HCT116 (cell line): Measurements from ENCODE around the gene SPATA25. TPM values are rescaled to one million over a fixed set of nuclear protein-coding genes. Genes with fewer than 3 reads are reported as not detected.

Experiments used
- ATAC-seq: fragments of 200-7000 bp; cut with Tn5 transposase; 2 replicates; pipeline ENCODE4 v1.9.1; 2020; ENCODE audit warnings: mild to moderate bottlenecking, moderate library complexity
- BruUV-seq: library from RNA; stranded (reverse); fragments of 400-500 nt; replicated peaks from 2 replicates; lab custom pipeline; 2021; lab: Mats Ljungman, UMichigan
- CTCF ChIA-PET: fragments of 300-600 bp; sonication (Branson Sonifier 250); formaldehyde crosslinking; loops from one replicate; lab custom pipeline; 2021; ENCODE audit warnings: antibody characterized with exemption; lab: Charles Lee
- POLR2A ChIA-PET: fragments of 300-600, 350-600 bp; sonication (Branson Sonifier 250); formaldehyde crosslinking; loops from one replicate; lab custom pipeline; 2021; ENCODE audit warnings: antibody characterized with exemption; lab: Charles Lee
- RAD21 ChIA-PET, 2 experiments: fragments of 300-600 bp; sonication (Branson Sonifier 250); formaldehyde crosslinking; loops; one replicate each; lab custom pipeline; 2023; ENCODE audit warnings: low total read pairs in 2 of 2; ENCODE audit not compliant: uncharacterized antibody in 2 of 2, unreplicated experiment in 2 of 2, low non-redundant PET in 1 of 2; lab: Charles Lee
- DNase-seq: peaks from one replicate; pipeline ENCODE4 v3.0.0-alpha.2; 2010; ENCODE audit warnings: low read depth, low spot score
- H2AFZ ChIP-seq: fragments of 200-600 bp; shearing (Covaris generic), sonication (generic); 2 replicates; pipeline ENCODE4 v1.6.1; 2017; ENCODE audit warnings: low read depth, mixed run types, mixed read lengths, antibody characterized with exemption, low read length; ENCODE audit not compliant: poor library complexity, severe bottlenecking
- H3K27ac ChIP-seq: 2 replicates; pipeline ENCODE4 v1.5.1; 2012; ENCODE audit warnings: low read depth, low read length
- H3K27me3 ChIP-seq: fragments of 200-600 bp; sonication (generic); 2 replicates; pipeline ENCODE4 v1.6.1; 2016; ENCODE audit warnings: mixed run types, low read length, mixed read lengths; ENCODE audit not compliant: insufficient read depth
- H3K36me3 ChIP-seq, 2 experiments: fragments of 200-500 bp in 1 of 2; fragments of 200-600 bp in 1 of 2; sonication (Bioruptor generic) in 1 of 2; sonication (generic) in 1 of 2; 2 replicates each; pipeline versions ENCODE4 v1.5.1 to v1.6.1; 2014 to 2016; ENCODE audit warnings: low read length in 2 of 2, inconsistent platforms in 1 of 2, mixed read lengths in 1 of 2, mixed run types in 1 of 2; ENCODE audit not compliant: insufficient read depth in 2 of 2, control insufficient read depth in 1 of 2
- H3K4me1 ChIP-seq, 2 experiments: fragments of 200-600 bp in 1 of 2; sonication (generic) in 1 of 2; 2 replicates each; pipeline versions ENCODE4 v1.5.1 to v1.6.1; 2012 to 2017; ENCODE audit warnings: low read length in 2 of 2, inconsistent platforms in 1 of 2, mild to moderate bottlenecking in 1 of 2, mixed read lengths in 1 of 2, mixed run types in 1 of 2, moderate library complexity in 1 of 2; ENCODE audit not compliant: insufficient read depth in 2 of 2, control insufficient read depth in 1 of 2
- H3K4me2 ChIP-seq: fragments of 200-600 bp; sonication (generic); 2 replicates; pipeline ENCODE4 v1.6.1; 2017; ENCODE audit warnings: mixed run types, low read length, mixed read lengths
- H3K4me3 ChIP-seq, 2 experiments: fragments of 200-600 bp in 1 of 2; sonication (generic) in 1 of 2; replicated peaks in 1 of 2; 2 replicates each; pipeline ENCODE4 v1.5.1; 2011 to 2016; ENCODE audit warnings: low read length in 2 of 2, control low read depth in 1 of 2, low read depth in 1 of 2, mild to moderate bottlenecking in 1 of 2, mixed read lengths in 1 of 2, mixed run types in 1 of 2
- H3K79me2 ChIP-seq: fragments of 200-600 bp; sonication (generic); 2 replicates; pipeline ENCODE4 v1.6.1; 2017; ENCODE audit warnings: mild to moderate bottlenecking, mixed run types, low read length, moderate library complexity, mixed read lengths; ENCODE audit not compliant: insufficient read depth
- H3K9ac ChIP-seq: fragments of 200-600 bp; sonication (generic); 2 replicates; pipeline ENCODE4 v1.6.1; 2016; ENCODE audit warnings: low read length, mixed read lengths
- H3K9me2 ChIP-seq: fragments of 200-600 bp; sonication (generic), shearing (Covaris generic); 2 replicates; pipeline ENCODE4 v1.6.1; 2017; ENCODE audit warnings: mixed run types, mild to moderate bottlenecking, moderate library complexity; ENCODE audit not compliant: insufficient read depth
- H3K9me3 ChIP-seq, 2 experiments: fragments of 200-500 bp in 1 of 2; fragments of 200-600 bp in 1 of 2; sonication (Bioruptor generic) in 1 of 2; sonication (generic) in 1 of 2; 2 replicates each; pipeline ENCODE4 v1.6.1; 2014 to 2017; ENCODE audit warnings: low read length in 2 of 2, mixed read lengths in 2 of 2, inconsistent platforms in 1 of 2, low read depth in 1 of 2, mild to moderate bottlenecking in 1 of 2, mixed run types in 1 of 2, moderate library complexity in 1 of 2; ENCODE audit not compliant: control insufficient read depth in 1 of 2, insufficient read depth in 1 of 2
- H4K20me1 ChIP-seq: fragments of 200-600 bp; sonication (generic), shearing (Covaris generic); 2 replicates; pipeline ENCODE4 v1.6.1; 2017; ENCODE audit warnings: mixed run types, mild to moderate bottlenecking, moderate library complexity; ENCODE audit not compliant: insufficient read depth
- CEBPB ChIP-seq: IDR thresholded peaks from 2 replicates; pipeline ENCODE4 v1.6.1; 2012; ENCODE audit warnings: low read depth
- CTCF ChIP-seq, 3 experiments: fragments of 200-600 bp in 1 of 3; sonication (generic) in 1 of 3; IDR thresholded peaks in 2 of 3; conservative IDR thresholded peaks in 1 of 3; 2 replicates each; pipeline ENCODE4 v1.5.1; 2012 to 2017; ENCODE audit warnings: low read depth in 2 of 3, low read length in 2 of 3, antibody characterized with exemption in 1 of 3, borderline replicate concordance in 1 of 3, control low read depth in 1 of 3, mild to moderate bottlenecking in 1 of 3, mixed read lengths in 1 of 3, mixed run types in 1 of 3, moderate library complexity in 1 of 3; ENCODE audit not compliant: insufficient read depth in 1 of 3
- FOSL1 ChIP-seq: IDR thresholded peaks from 2 replicates; pipeline ENCODE4 v1.6.1; 2012; ENCODE audit warnings: low read depth
- JUND ChIP-seq: IDR thresholded peaks from 2 replicates; pipeline ENCODE4 v1.6.1; 2012
- MAX ChIP-seq: IDR thresholded peaks from 2 replicates; pipeline ENCODE4 v1.6.1; 2012
- POLR2A ChIP-seq: IDR thresholded peaks from 2 replicates; pipeline ENCODE4 v1.7.0; 2011; ENCODE audit warnings: borderline replicate concordance; ENCODE audit not compliant: insufficient read depth, insufficient read length; ENCODE audit errors: extremely low read depth
- SP1 ChIP-seq: IDR thresholded peaks from 2 replicates; pipeline ENCODE4 v1.6.1; 2012; ENCODE audit warnings: low read depth
- SRF ChIP-seq: IDR thresholded peaks from 2 replicates; pipeline ENCODE4 v1.6.1; 2012; ENCODE audit warnings: low read depth
- TCF7L2 ChIP-seq: IDR thresholded peaks from 2 replicates; pipeline ENCODE4 v1.7.0; 2011; ENCODE audit warnings: borderline replicate concordance, inconsistent platforms; ENCODE audit not compliant: insufficient read depth, insufficient read length; ENCODE audit errors: extremely low read depth
- ZBTB33 ChIP-seq: IDR thresholded peaks from 2 replicates; pipeline ENCODE4 v1.6.1; 2011; ENCODE audit warnings: mild to moderate bottlenecking, low read length, moderate library complexity; ENCODE audit not compliant: insufficient replicate concordance; ENCODE audit errors: extremely low read depth
- ZFX ChIP-seq: fragments of 450-650 bp; IDR thresholded peaks from 2 replicates; pipeline ENCODE4 v1.6.1; 2017
- intact Hi-C: fragments of 100-400 bp; cut with micrococcal nuclease; formaldehyde crosslinking; loops from 2 replicates; pipeline ENCODE4 v1.10.0; 2022
- total RNA-seq: library from RNA; stranded (reverse); gene quantifications from one replicate; pipeline ENCODE4 v1.2.1, GENCODE V29; 2021; ENCODE audit not compliant: unreplicated experiment

Gene SPATA25
- total RNA-seq, 1 experiment from 2014 or later, result 0.42 TPM

GRCh38 chr20:45841407-45842129 is 45.9 kb downstream of the SPATA25 start:
- Histone ChIP-seq H3K36me3 (no peaks in the 10 kb centered on the region; a peak in 1 of 4 replicates), H3K4me1 (no peaks in the 10 kb centered on the region), H3K79me2 (no peaks in the 10 kb centered on the region), H3K27me3 (no peaks in the 10 kb centered on the region), H2AFZ (no peak overlapping the region), H3K9me2 (no peaks in the 10 kb centered on the region), H3K9ac (no peak overlapping the region), H3K27ac (no peak overlapping the region), H4K20me1 (no peaks in the 10 kb centered on the region), H3K4me2 (no peak overlapping the region), H3K9me3 (no peaks in the 10 kb centered on the region), H3K4me3 (no peak overlapping the region)
- BruUV-seq, result no TSS peak
- ChIA-PET CTCF (no interaction called here), POLR2A (no interaction called here), RAD21 (no interaction called here)
- intact Hi-C loops, result no loop called here
- TF ChIP-seq SRF (no peak), CTCF (IDR thresholded peaks at IDR 0.05 in 2 of 3, conservative IDR thresholded peaks at IDR 0.05 in 1 of 3; ENCODE audit: borderline replicate concordance in 1 of 3, insufficient read depth in 1 of 3, low read depth in 2 of 3, low read length in 2 of 3) (no peak), ZBTB33 (no peak), ZFX (no peak), SP1 (no peak), JUND (no peak), POLR2A (no peak), CEBPB (no peak), TCF7L2 (no peak), FOSL1 (no peak), MAX (no peak)
- ATAC-seq (no peak), DNase-seq (no peak)
